ENCODE measurements around the gene NFX1. TPM values are rescaled to one million over a fixed set of nuclear protein-coding genes. Genes with fewer than 3 reads are reported as not detected.

The NFX1 gene
- total RNA-seq, 4 donors from 2014 or later = 17.7 to 61.6 (median 50.2) TPM

GRCh38 chr9:33273266-33273971 lies 16.9 kb upstream of the NFX1 start:
- intact Hi-C loops (cut with DNase I; ENCODE audit: low total_unique reads) (no loop called here), in situ Hi-C loops (cut with MboI; ENCODE audit: low pct_ligation_motif_present in 1 of 4, low pct_unique_long_range_greater_than_20kb in 1 of 4, low sequenced_read_pairs in 3 of 4) (no loop called here)
- no peak overlapping the region for H3K4me3 ChIP-seq
- TF ChIP-seq POLR2AphosphoS5 (IDR thresholded peaks at IDR 0.05) = no peak
- TF ChIP-seq, protein P1, sequence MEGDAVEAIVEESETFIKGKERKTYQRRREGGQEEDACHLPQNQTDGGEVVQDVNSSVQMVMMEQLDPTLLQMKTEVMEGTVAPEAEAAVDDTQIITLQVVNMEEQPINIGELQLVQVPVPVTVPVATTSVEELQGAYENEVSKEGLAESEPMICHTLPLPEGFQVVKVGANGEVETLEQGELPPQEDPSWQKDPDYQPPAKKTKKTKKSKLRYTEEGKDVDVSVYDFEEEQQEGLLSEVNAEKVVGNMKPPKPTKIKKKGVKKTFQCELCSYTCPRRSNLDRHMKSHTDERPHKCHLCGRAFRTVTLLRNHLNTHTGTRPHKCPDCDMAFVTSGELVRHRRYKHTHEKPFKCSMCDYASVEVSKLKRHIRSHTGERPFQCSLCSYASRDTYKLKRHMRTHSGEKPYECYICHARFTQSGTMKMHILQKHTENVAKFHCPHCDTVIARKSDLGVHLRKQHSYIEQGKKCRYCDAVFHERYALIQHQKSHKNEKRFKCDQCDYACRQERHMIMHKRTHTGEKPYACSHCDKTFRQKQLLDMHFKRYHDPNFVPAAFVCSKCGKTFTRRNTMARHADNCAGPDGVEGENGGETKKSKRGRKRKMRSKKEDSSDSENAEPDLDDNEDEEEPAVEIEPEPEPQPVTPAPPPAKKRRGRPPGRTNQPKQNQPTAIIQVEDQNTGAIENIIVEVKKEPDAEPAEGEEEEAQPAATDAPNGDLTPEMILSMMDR (IDR thresholded peaks at IDR 0.05) = no peak
- no peak for TF ChIP-seq POLR2A (IDR thresholded peaks at IDR 0.05)
- TF ChIP-seq EP300 (IDR thresholded peaks at IDR 0.05; ENCODE audit: low read depth) = no peak
- no peak for DNase-seq
- no peaks in the 10 kb centered on the region for H3K9me3 ChIP-seq
- peak overlapping the region in 1 of 4 donors; percentile 5 for H3K27ac ChIP-seq
- H3K27me3 ChIP-seq = no peaks in the 10 kb centered on the region
- 67 to 72% methylated on average over 3 of the region's 3 CpGs for WGBS, 2 donors (ENCODE audit: low coverage in 1 of 2)
- peaks cover 0 to 22% (median 5%) of the 10 kb centered on the region in 4 donors for H3K4me1 ChIP-seq
- H3K36me3 ChIP-seq = peaks cover 0 to 60% (median 25%) of the 10 kb centered on the region in 4 donors

DNA sequence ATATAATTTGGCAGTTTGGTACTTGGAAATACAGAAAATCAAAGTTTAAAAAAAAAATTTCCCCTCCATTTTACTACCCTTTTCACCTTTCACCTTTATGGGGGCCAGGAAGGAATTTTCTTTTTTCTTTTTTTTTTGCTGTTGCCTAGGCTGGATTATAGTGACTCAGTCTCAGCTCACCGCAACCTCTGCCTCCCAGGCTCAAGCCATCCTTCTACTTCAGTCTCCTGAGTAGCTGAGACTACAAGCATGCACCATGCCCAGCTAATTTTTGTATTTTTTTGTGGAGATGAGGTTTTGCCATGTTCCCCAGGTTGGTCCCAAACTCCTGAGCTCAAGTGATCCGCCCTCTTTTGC lies 16.4 kb upstream of the NFX1 start:
- in situ Hi-C loops (cut with MboI; ENCODE audit: low pct_ligation_motif_present in 1 of 4, low pct_unique_long_range_greater_than_20kb in 1 of 4, low sequenced_read_pairs in 3 of 4) (no loop called here), intact Hi-C loops (cut with DNase I; ENCODE audit: low total_unique reads) (no loop called here)
- Histone ChIP-seq H3K4me3 (no peak overlapping the region), H3K27me3 (no peaks in the 10 kb centered on the region), H3K4me1 (peaks cover 0 to 22% (median 5%) of the 10 kb centered on the region in 4 donors), H3K27ac (no peak overlapping the region), H3K36me3 (peaks cover 0 to 61% (median 27%) of the 10 kb centered on the region in 4 donors), H3K9me3 (no peaks in the 10 kb centered on the region)
- TF ChIP-seq, protein P1 (IDR thresholded peaks at IDR 0.05) = no peak
- TF ChIP-seq POLR2AphosphoS5 (IDR thresholded peaks at IDR 0.05) (no peak), EP300 (IDR thresholded peaks at IDR 0.05; ENCODE audit: low read depth) (no peak), POLR2A (IDR thresholded peaks at IDR 0.05) (no peak)
- no peak for DNase-seq
- 100% methylated on average over 2 of the region's 2 CpGs; no CpG with 5 or more reads in 1 of the 2 donors for WGBS, 2 donors (ENCODE audit: low coverage in 1 of 2)

DNA sequence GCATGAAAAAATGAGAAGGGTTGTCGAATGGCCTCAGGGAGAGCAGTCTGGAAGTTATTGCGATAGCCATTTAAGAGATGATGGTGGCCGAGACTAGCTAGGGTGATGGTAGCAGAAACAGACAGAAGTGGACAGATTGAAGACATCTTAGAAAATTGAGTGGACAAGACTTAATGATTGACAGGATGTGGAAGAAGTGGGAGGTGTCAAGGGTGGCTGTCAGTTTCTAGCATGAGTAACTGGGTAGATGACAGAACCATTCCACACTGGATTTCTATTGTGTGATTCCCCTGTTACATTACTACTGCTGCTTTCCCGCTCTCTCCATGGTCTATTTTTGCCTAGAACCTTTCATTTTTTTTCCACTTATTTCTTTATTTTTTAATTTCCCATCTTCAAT lies 12.8 kb upstream of the NFX1 start:
- no peaks in the 10 kb centered on the region for H3K27me3 ChIP-seq
- in situ Hi-C loops (cut with MboI; ENCODE audit: low pct_ligation_motif_present in 1 of 4, low pct_unique_long_range_greater_than_20kb in 1 of 4, low sequenced_read_pairs in 3 of 4) (no loop called here), intact Hi-C loops (cut with DNase I; ENCODE audit: low total_unique reads) (no loop called here)
- no peak overlapping the region for H3K4me3 ChIP-seq
- H3K27ac ChIP-seq = no peak overlapping the region
- WGBS, 2 donors (ENCODE audit: low coverage in 1 of 2) = 94 to 100% methylated on average over 4 of the region's 4 CpGs
- no peaks in the 10 kb centered on the region for H3K9me3 ChIP-seq
- peaks cover 0 to 15% (median 1%) of the 10 kb centered on the region in 4 donors for H3K4me1 ChIP-seq
- no peak for DNase-seq
- H3K36me3 ChIP-seq = peaks cover 0 to 73% (median 27%) of the 10 kb centered on the region in 4 donors
- TF ChIP-seq POLR2A (IDR thresholded peaks at IDR 0.05) (no peak), POLR2AphosphoS5 (IDR thresholded peaks at IDR 0.05) (no peak), EP300 (IDR thresholded peaks at IDR 0.05; ENCODE audit: low read depth) (no peak)
- TF ChIP-seq, protein P1 (IDR thresholded peaks at IDR 0.05) = no peak

DNA sequence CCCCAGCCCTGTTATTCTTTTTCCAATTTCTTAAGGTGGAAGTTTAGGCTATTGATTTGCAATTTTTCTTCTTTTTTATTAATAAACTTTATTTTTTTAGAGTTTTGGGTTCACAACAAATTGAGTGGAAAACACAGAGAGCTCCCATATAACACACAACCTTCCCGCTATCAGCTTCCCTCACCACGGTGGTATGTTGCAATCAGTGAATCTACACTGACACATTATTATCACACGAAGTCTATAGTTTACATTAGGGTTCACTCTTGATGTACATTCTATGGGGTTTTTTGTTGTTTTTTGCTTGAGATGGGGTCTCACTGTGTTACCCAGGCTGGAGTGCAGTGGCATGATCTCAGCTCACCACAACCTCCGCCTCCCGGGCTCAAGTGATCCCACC lies 4.8 kb upstream of the NFX1 start:
- in situ Hi-C loops (cut with MboI; ENCODE audit: low pct_ligation_motif_present in 1 of 4, low pct_unique_long_range_greater_than_20kb in 1 of 4, low sequenced_read_pairs in 3 of 4) = no loop called here

More for the DNA sequence above, 4.8 kb upstream of the NFX1 start:
- H3K36me3 ChIP-seq = peaks cover 0 to 24% (median 4%) of the 10 kb centered on the region in 4 donors
- intact Hi-C loops (cut with DNase I; ENCODE audit: low total_unique reads) = no loop called here
- H3K4me3 ChIP-seq = no peak overlapping the region
- H3K27me3 ChIP-seq = no peaks in the 10 kb centered on the region
- H3K9me3 ChIP-seq = no peaks in the 10 kb centered on the region
- peaks cover 10 to 22% (median 11%) of the 10 kb centered on the region in 4 donors for H3K4me1 ChIP-seq
- no peak for DNase-seq
- WGBS, 2 donors (ENCODE audit: low coverage in 1 of 2) = 60 to 86% methylated on average over 3 to 5 of the region's 5 CpGs
- H3K27ac ChIP-seq = no peak overlapping the region
- TF ChIP-seq, protein P1 (IDR thresholded peaks at IDR 0.05) = no peak
- TF ChIP-seq POLR2AphosphoS5 (IDR thresholded peaks at IDR 0.05) (no peak), POLR2A (IDR thresholded peaks at IDR 0.05) (no peak), EP300 (IDR thresholded peaks at IDR 0.05; ENCODE audit: low read depth) (no peak)

Data from transverse colon (tissue), 4 donors.